Suprapubic skin (tissue), 4 donors: ENCODE measurements around the gene REEP3. TPM values are rescaled to one million over a fixed set of nuclear protein-coding genes. Genes with fewer than 3 reads are reported as not detected.

Experiments used
- DNase-seq, 2 donors: peaks; one replicate each; pipeline ENCODE4 v3.0.0-alpha.2; 2019; ENCODE audit warnings: low spot score in 2 of 2
- H3K27ac ChIP-seq: fragments of 200-600 bp; sonication (generic); one replicate; pipeline ENCODE4 v1.5.1; 2019
- H3K27me3 ChIP-seq: fragments of 200-600 bp; sonication (generic); one replicate; pipeline ENCODE4 v1.5.1; 2019
- H3K36me3 ChIP-seq: fragments of 200-600 bp; sonication (generic); one replicate; pipeline ENCODE4 v1.5.1; 2019
- H3K4me1 ChIP-seq: fragments of 200-600 bp; sonication (generic); one replicate; pipeline ENCODE4 v1.5.1; 2019
- H3K4me3 ChIP-seq: fragments of 200-600 bp; sonication (generic); one replicate; pipeline ENCODE4 v1.5.1; 2019; ENCODE audit warnings: mild to moderate bottlenecking
- H3K9me3 ChIP-seq: fragments of 200-600 bp; sonication (generic); one replicate; pipeline ENCODE4 v1.5.1; 2019
- CTCF ChIP-seq, 2 donors: fragments of 200-600 bp in 1 of 2; fragments of 450-650 bp in 1 of 2; sonication (generic) in 1 of 2; IDR thresholded peaks; one replicate each; pipeline ENCODE4 v1.5.1; 2016 to 2019; ENCODE audit warnings: antibody characterized with exemption in 2 of 2, mild to moderate bottlenecking in 1 of 2, moderate library complexity in 1 of 2
- EP300 ChIP-seq: sonication (generic); formaldehyde crosslinking; IDR thresholded peaks from one replicate; pipeline ENCODE4 v1.6.1; 2017; ENCODE audit warnings: antibody characterized with exemption
- POLR2A ChIP-seq, 2 donors: fragments of 450-650 bp; IDR thresholded peaks; one replicate each; pipeline ENCODE4 v1.6.1; 2017; ENCODE audit warnings: antibody characterized with exemption in 2 of 2, mild to moderate bottlenecking in 2 of 2, moderate library complexity in 2 of 2
- POLR2AphosphoS5 ChIP-seq, 3 donors: sonication (generic); formaldehyde crosslinking; IDR thresholded peaks; one replicate each; pipeline ENCODE4 v1.6.1; 2017; ENCODE audit warnings: antibody characterized with exemption in 3 of 3
- WGBS: methylation state at CpG from one replicate; pipeline ENCODE4 v1.1.5; 2018; 5-methylcytosine and 5-hydroxymethylcytosine counted together
- total RNA-seq, 4 donors: library from RNA; depleted of rRNA; stranded (reverse); fragments of >200 nt; gene quantifications; one replicate each; pipeline ENCODE4 v1.1.0, GENCODE V29; 2016

REEP3 gene
- total RNA-seq, 4 donors from 2014 or later = 29.0 to 79.2 (median 31.1) TPM

GRCh38 chr10:63506554-63506953 is 14.6 kb upstream of the REEP3 start:
- WGBS = 81% methylated on average over 1 of the region's 1 CpG
- no peaks in the 10 kb centered on the region for H3K9me3 ChIP-seq
- no peaks in the 10 kb centered on the region for H3K36me3 ChIP-seq
- H3K27me3 ChIP-seq = no peaks in the 10 kb centered on the region
- H3K4me1 ChIP-seq = peaks cover 19% of the 10 kb centered on the region
- H3K4me3 ChIP-seq = no peak overlapping the region
- TF ChIP-seq POLR2A (IDR thresholded peaks at IDR 0.05) (no peak), POLR2AphosphoS5 (IDR thresholded peaks at IDR 0.05) (no peak), CTCF (IDR thresholded peaks at IDR 0.05) (no peak), EP300 (no peak)
- H3K27ac ChIP-seq = no peak overlapping the region
- no peak for DNase-seq

- no peak for DNase-seq
- Histone ChIP-seq H3K27ac (peak overlapping the region; percentile 36), H3K36me3 (no peaks in the 10 kb centered on the region), H3K27me3 (no peaks in the 10 kb centered on the region), H3K9me3 (no peaks in the 10 kb centered on the region), H3K4me1 (peaks cover 47% of the 10 kb centered on the region), H3K4me3 (no peak overlapping the region)
- TF ChIP-seq CTCF (IDR thresholded peaks at IDR 0.05) = no peak
- TF ChIP-seq EP300 = no peak
- no peak for TF ChIP-seq POLR2A (IDR thresholded peaks at IDR 0.05)
- TF ChIP-seq POLR2AphosphoS5 (IDR thresholded peaks at IDR 0.05) = no peak
- 42% methylated on average over 5 of the region's 5 CpGs for WGBS
Measured at GRCh38 chr10:63515002-63515763, 6.0 kb upstream of the REEP3 start.

- TF ChIP-seq POLR2A (IDR thresholded peaks at IDR 0.05) (no peak), CTCF (IDR thresholded peaks at IDR 0.05) (no peak), POLR2AphosphoS5 (IDR thresholded peaks at IDR 0.05) (no peak), EP300 (no peak)
- no peaks in the 10 kb centered on the region for H3K27me3 ChIP-seq
- WGBS = 52% methylated on average over 1 of the region's 1 CpG
- H3K4me1 ChIP-seq = peaks cover 55% of the 10 kb centered on the region
- no peak overlapping the region for H3K27ac ChIP-seq
- no peaks in the 10 kb centered on the region for H3K9me3 ChIP-seq
- H3K4me3 ChIP-seq = no peak overlapping the region
- no peaks in the 10 kb centered on the region for H3K36me3 ChIP-seq
- DNase-seq = no peak
Measured at GRCh38 chr10:63516207-63516606, 5.0 kb upstream of the REEP3 start.

- H3K4me3 ChIP-seq = no peak overlapping the region
- WGBS = 90% methylated on average over 6 of the region's 6 CpGs
- no peaks in the 10 kb centered on the region for H3K9me3 ChIP-seq
- no peaks in the 10 kb centered on the region for H3K27me3 ChIP-seq
- TF ChIP-seq POLR2A (IDR thresholded peaks at IDR 0.05) (no peak), POLR2AphosphoS5 (IDR thresholded peaks at IDR 0.05) (no peak), CTCF (IDR thresholded peaks at IDR 0.05) (no peak), EP300 (no peak)
- DNase-seq = no peak
- no peak overlapping the region for H3K27ac ChIP-seq
- peaks cover 72% of the 10 kb centered on the region for H3K4me1 ChIP-seq
- H3K36me3 ChIP-seq = no peaks in the 10 kb centered on the region
Measured at GRCh38 chr10:63518690-63519288, 2.4 kb upstream of the REEP3 start.
